Endothelial cell of umbilical vein (primary cell): ENCODE data around the gene MLYCD. TPM values are rescaled to one million over a fixed set of nuclear protein-coding genes. Genes with fewer than 3 reads are reported as not detected.

Experiments
- BruUV-seq: library from RNA; stranded (reverse); fragments of 400-500 nt; replicated peaks from 2 replicates; lab custom pipeline; 2021; lab: Mats Ljungman, UMichigan
- CTCF ChIA-PET: fragments of 300-600, 350-600 bp; sonication (Branson Sonifier 250); formaldehyde crosslinking; loops from one replicate; lab custom pipeline; 2021; ENCODE audit warnings: antibody characterized with exemption, inconsistent platforms; lab: Charles Lee
- POLR2A ChIA-PET: fragments of 300-600, 350-600 bp; sonication (Branson Sonifier 250); formaldehyde crosslinking; loops from one replicate; lab custom pipeline; 2021; ENCODE audit warnings: antibody characterized with exemption, inconsistent platforms; lab: Charles Lee
- DNase-seq: peaks from one replicate; pipeline ENCODE4 v3.0.0-alpha.2; 2011; ENCODE audit warnings: low read depth, low spot score
- FAIRE-seq: peaks from 2 replicates; lab custom pipeline; 2011; peaks lifted over from hg19 to GRCh38; lab: Jason Lieb, UNC
- H2AFZ ChIP-seq: 2 replicates; pipeline ENCODE4 v1.6.0; 2012; ENCODE audit warnings: low read depth, low read length, control low read depth, inconsistent platforms
- H3K27ac ChIP-seq: 2 replicates; pipeline ENCODE4 v1.5.1; 2011; ENCODE audit warnings: low read depth, mild to moderate bottlenecking, control low read depth, low read length, moderate library complexity; ENCODE audit not compliant: insufficient read depth
- H3K27me3 ChIP-seq, 2 experiments: 2 replicates each; pipeline versions ENCODE4 v1.6.0 to v1.6.1; 2011; ENCODE audit warnings: low read length in 2 of 2, mixed read lengths in 1 of 2; ENCODE audit not compliant: control insufficient read depth in 2 of 2, insufficient read depth in 2 of 2
- H3K36me3 ChIP-seq, 2 experiments: 2 replicates in 1 of 2; 3 replicates in 1 of 2; pipeline ENCODE4 v1.5.1; 2011; ENCODE audit warnings: low read length in 2 of 2, mild to moderate bottlenecking in 1 of 2, moderate library complexity in 1 of 2; ENCODE audit not compliant: control insufficient read depth in 2 of 2, insufficient read depth in 2 of 2; ENCODE audit errors: extremely low read depth in 1 of 2
- H3K4me1 ChIP-seq: 3 replicates; pipeline ENCODE4 v1.5.1; 2011; ENCODE audit warnings: mild to moderate bottlenecking, low read length; ENCODE audit not compliant: control insufficient read depth, insufficient read depth; ENCODE audit errors: extremely low read depth
- H3K4me2 ChIP-seq: 2 replicates; pipeline ENCODE4 v1.6.1; 2011; ENCODE audit warnings: low read length, control low read depth, mixed read lengths; ENCODE audit not compliant: insufficient read depth
- H3K4me3 ChIP-seq, 3 experiments: fragments of 200-600 bp in 1 of 3; sonication (generic), shearing (Covaris generic) in 1 of 3; replicated peaks in 1 of 3; 2 replicates each; pipeline ENCODE4 v1.5.1; 2011 to 2016; ENCODE audit warnings: control low read depth in 3 of 3, low read length in 3 of 3, mild to moderate bottlenecking in 2 of 3, inconsistent platforms in 1 of 3, low read depth in 1 of 3, moderate library complexity in 1 of 3; ENCODE audit not compliant: insufficient read depth in 1 of 3
- H3K79me2 ChIP-seq: 2 replicates; pipeline ENCODE4 v1.6.0; 2012; ENCODE audit warnings: low read length, inconsistent platforms; ENCODE audit not compliant: control insufficient read depth, insufficient read depth
- H3K9ac ChIP-seq: replicated peaks from 2 replicates; pipeline ENCODE3; 2011; ENCODE audit warnings: low read length, control low read depth; ENCODE audit not compliant: insufficient read depth; ENCODE audit errors: extremely low read depth
- H3K9me1 ChIP-seq: replicated peaks from 3 replicates; pipeline ENCODE4 v1.6.0; 2011; ENCODE audit warnings: mild to moderate bottlenecking, low read length; ENCODE audit not compliant: control insufficient read depth, insufficient read depth; ENCODE audit errors: extremely low read depth
- H3K9me3 ChIP-seq: replicated peaks from 2 replicates; pipeline ENCODE4 v1.5.1; 2012; ENCODE audit warnings: low read length, inconsistent platforms; ENCODE audit not compliant: control insufficient read depth, insufficient read depth
- H4K20me1 ChIP-seq: replicated peaks from 2 replicates; pipeline ENCODE3; 2011; ENCODE audit warnings: mild to moderate bottlenecking, low read length; ENCODE audit not compliant: control insufficient read depth, insufficient read depth; ENCODE audit errors: extremely low read depth
- CTCF ChIP-seq, 2 donors: IDR thresholded peaks; 1 replicate in 1 of 2; 2 replicates in 1 of 2; pipeline ENCODE4 v1.5.1; 2011; ENCODE audit warnings: low read length in 2 of 2, mild to moderate bottlenecking in 2 of 2, moderate library complexity in 2 of 2, control low read depth in 1 of 2, inconsistent platforms in 1 of 2, low read depth in 1 of 2; ENCODE audit not compliant: insufficient read depth in 1 of 2; ENCODE audit errors: extremely low read depth in 1 of 2
- EZH2 ChIP-seq: IDR thresholded peaks from 2 replicates; pipeline ENCODE4 v1.6.1; 2012; ENCODE audit warnings: borderline replicate concordance, low read depth, mild to moderate bottlenecking, moderate library complexity, low read length, inconsistent platforms; ENCODE audit not compliant: severe bottlenecking
- FOS ChIP-seq: IDR thresholded peaks from 2 replicates; pipeline ENCODE4 v1.6.1; 2011; ENCODE audit warnings: mild to moderate bottlenecking, low read length, moderate library complexity, borderline replicate concordance; ENCODE audit not compliant: insufficient read depth
- GATA2 ChIP-seq: IDR thresholded peaks from 2 replicates; pipeline ENCODE4 v1.7.0; 2011; ENCODE audit warnings: low read depth, mild to moderate bottlenecking, moderate library complexity, mixed read lengths, low read length; ENCODE audit not compliant: insufficient read length, insufficient read depth
- JUN ChIP-seq: IDR thresholded peaks from 2 replicates; pipeline ENCODE4 v1.6.1; 2011; ENCODE audit warnings: borderline replicate concordance, low read depth; ENCODE audit not compliant: insufficient read length, insufficient read depth
- MYC ChIP-seq: IDR thresholded peaks from one replicate; pipeline ENCODE4 v1.6.1; 2011; ENCODE audit warnings: mild to moderate bottlenecking, low read depth, low read length
- POLR2A ChIP-seq: IDR thresholded peaks from 2 replicates; pipeline ENCODE4 v1.6.1; 2012; ENCODE audit warnings: low read depth, mild to moderate bottlenecking, control low read depth, low read length
- POLR2AphosphoS5 ChIP-seq: IDR thresholded peaks from 2 replicates; pipeline ENCODE4 v1.6.1; 2012; ENCODE audit warnings: low read depth, mild to moderate bottlenecking, control low read depth, low read length, moderate library complexity; ENCODE audit not compliant: insufficient read depth
- dilution Hi-C: fragments of 300-500 bp; cut with MboI; formaldehyde crosslinking; loops from one replicate; pipeline ENCODE4 v1.15.0; 2019; ENCODE audit warnings: low sequenced_read_pairs; ENCODE audit not compliant: extremely low pct_ligation_motif_present
- intact Hi-C: fragments of 100-400 bp; cut with micrococcal nuclease; formaldehyde crosslinking; loops from one replicate; pipeline ENCODE4 v1.10.0; 2022
- polyA plus RNA-seq, 4 experiments: library from polyadenylated mRNA; depleted of rRNA in 3 of 4; stranded (reverse) in 3 of 4; unstranded in 1 of 4; fragments of >200 nt; gene quantifications; 2 replicates each; pipeline versions ENCODE4 v1.2.1 to v1.2.3, GENCODE V29; 2011 to 2012; ENCODE audit warnings: missing spikeins in 1 of 4
- total RNA-seq: library from RNA; stranded (reverse); gene quantifications from 2 replicates; pipeline ENCODE4 v1.2.3, GENCODE V29; 2021
- TF ChIP-seq, protein P1 (sequence below): IDR thresholded peaks from 2 replicates; pipeline ENCODE4 v1.6.1; 2011; ENCODE audit not compliant: insufficient read depth, insufficient read length

The MLYCD gene
- total and polyA plus RNA-seq, 2 donors (not counting 3 experiments of a cell fraction or from before 2014, with no cell fraction given) = 2.0 to 3.4 TPM

DNA sequence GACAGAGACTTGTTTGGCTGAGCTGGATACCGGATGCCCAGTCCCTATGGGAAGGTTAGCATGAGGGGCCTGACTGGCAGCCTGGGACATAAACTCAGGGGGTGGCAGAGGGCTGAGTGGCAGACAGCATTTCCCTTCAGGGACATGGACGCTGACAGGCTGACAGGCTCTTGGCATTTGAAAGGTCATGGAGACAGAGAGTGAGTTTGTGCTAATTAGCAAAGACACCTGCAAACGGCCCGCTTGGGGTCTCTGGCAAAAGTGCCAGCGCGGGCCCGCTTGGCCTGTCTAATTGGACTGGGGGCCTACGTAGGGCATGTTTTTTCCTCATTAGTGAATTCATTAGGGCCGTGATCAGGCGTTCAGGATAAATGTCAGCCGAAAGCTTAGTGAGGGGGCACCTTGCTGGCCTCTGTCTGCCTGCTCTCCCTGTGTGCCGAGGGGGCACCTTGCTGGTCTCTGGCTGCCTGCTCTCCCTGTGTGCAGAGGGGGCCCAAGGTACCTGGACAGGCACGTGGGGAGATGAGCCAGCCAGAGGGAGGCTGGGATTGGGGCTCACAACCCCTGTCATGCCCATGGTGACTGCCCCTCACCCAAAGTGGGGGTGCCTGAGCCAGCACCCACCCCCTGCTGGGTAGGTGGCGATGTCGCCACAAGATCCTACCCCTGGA is 76.8 kb downstream of the MLYCD start:
- H2AFZ ChIP-seq = no peak overlapping the region
- no TSS peak for BruUV-seq
- no peaks in the 10 kb centered on the region for H3K27me3 ChIP-seq
- no peak overlapping the region for H3K9ac ChIP-seq
- H3K4me1 ChIP-seq = no peaks in the 10 kb centered on the region
- no peaks in the 10 kb centered on the region for H3K9me3 ChIP-seq
- intact Hi-C loops = no loop called here
- no peaks in the 10 kb centered on the region for H3K79me2 ChIP-seq
- DNase-seq (no peak), FAIRE-seq (no peak)
- TF ChIP-seq JUN (no peak), POLR2A (no peak), MYC (no peak), FOS (no peak), CTCF (IDR thresholded peaks at IDR 0.05; ENCODE audit: extremely low read depth in 1 of 2, insufficient read depth in 1 of 2, low read depth in 1 of 2, low read length in 2 of 2) (no peak), EZH2 (no peak), GATA2 (no peak), POLR2AphosphoS5 (no peak)
- TF ChIP-seq, protein P1, sequence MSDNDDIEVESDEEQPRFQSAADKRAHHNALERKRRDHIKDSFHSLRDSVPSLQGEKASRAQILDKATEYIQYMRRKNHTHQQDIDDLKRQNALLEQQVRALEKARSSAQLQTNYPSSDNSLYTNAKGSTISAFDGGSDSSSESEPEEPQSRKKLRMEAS = no peak
- H3K27ac ChIP-seq = no peak overlapping the region
- no peak overlapping the region for H3K4me3 ChIP-seq
- POLR2A ChIA-PET = no interaction called here
- no peak overlapping the region for H3K4me2 ChIP-seq
- no peaks in the 10 kb centered on the region for H4K20me1 ChIP-seq
- CTCF ChIA-PET = no interaction called here
- dilution Hi-C loops = no loop called here
- no peaks in the 10 kb centered on the region for H3K9me1 ChIP-seq
- no peaks in the 10 kb centered on the region for H3K36me3 ChIP-seq

Other genes starting within 250 kb of the MLYCD start
- gene HSBP1, start 91.1 kb upstream of the MLYCD start, total RNA-seq = 134 and 136 TPM in 2 replicates
- 40.8 and 43.9 TPM in 2 replicates for gene HSBP1, start 91.1 kb upstream of the MLYCD start, polyA plus RNA-seq
- 8.6 and 11.0 TPM in 2 replicates for gene OSGIN1, start 54.1 kb downstream of the MLYCD start, total RNA-seq
- gene OSGIN1, start 54.1 kb downstream of the MLYCD start, polyA plus RNA-seq = 9.2 and 11.5 TPM in 2 replicates
- gene NECAB2, start 69.1 kb downstream of the MLYCD start, total RNA-seq = 0.31 TPM in 1 of 2 replicates, not detected in the other
- gene NECAB2, start 69.1 kb downstream of the MLYCD start, polyA plus RNA-seq = 0.21 and 0.26 TPM in 2 replicates
- not detected in 2 replicates for gene SLC38A8, start 143.7 kb downstream of the MLYCD start, total RNA-seq
- not detected in 2 replicates for gene SLC38A8, start 143.7 kb downstream of the MLYCD start, polyA plus RNA-seq
- gene MBTPS1, start 217.8 kb downstream of the MLYCD start, total RNA-seq = 93.0 and 99.6 TPM in 2 replicates
- gene MBTPS1, start 217.8 kb downstream of the MLYCD start, polyA plus RNA-seq = 63.9 and 82.3 TPM in 2 replicates
- gene HSDL1, start 246.1 kb downstream of the MLYCD start, total RNA-seq = 26.1 and 27.9 TPM in 2 replicates
- gene HSDL1, start 246.1 kb downstream of the MLYCD start, polyA plus RNA-seq = 15.7 and 19.9 TPM in 2 replicates
- gene DNAAF1, start 246.2 kb downstream of the MLYCD start, total RNA-seq = not detected in 2 replicates
- 0.01 TPM in 1 of 2 replicates, not detected in the other for gene DNAAF1, start 246.2 kb downstream of the MLYCD start, polyA plus RNA-seq